K562 (cell line): Measurements from ENCODE around the gene SLC25A5.

Experiments
- ARID3A ChIP-seq: IDR thresholded peaks from 2 replicates; pipeline ENCODE4 v1.6.1; 2012; ENCODE audit warnings: low read depth, low read length, improper control_type of control experiment, borderline replicate concordance
- CTCF ChIP-seq, 3 experiments: IDR thresholded peaks in 2 of 3; conservative IDR thresholded peaks in 1 of 3; 2 replicates each; pipeline ENCODE4 v1.5.1; 2011 to 2012; ENCODE audit warnings: low read length in 3 of 3, mild to moderate bottlenecking in 3 of 3, control low read depth in 2 of 3, improper control_type of control experiment in 1 of 3, inconsistent platforms in 1 of 3, low read depth in 1 of 3, mixed read lengths in 1 of 3, moderate library complexity in 1 of 3; ENCODE audit not compliant: insufficient read depth in 2 of 3
- ELF4 ChIP-seq: fragments of 450-650 bp; formaldehyde crosslinking; IDR thresholded peaks from 2 replicates; pipeline ENCODE4 v1.4.0; 2022; ENCODE audit warnings: missing genetic modification characterization
- EZH2 ChIP-seq: IDR thresholded peaks from 2 replicates; pipeline ENCODE4 v1.6.1; 2012; ENCODE audit warnings: low read depth, mild to moderate bottlenecking, inconsistent platforms, low read length, borderline replicate concordance
- GTF2F1 ChIP-seq: IDR thresholded peaks from 2 replicates; pipeline ENCODE4 v1.6.1; 2011; ENCODE audit warnings: low read depth, low read length, improper control_type of control experiment
- HCFC1 ChIP-seq: IDR thresholded peaks from 2 replicates; pipeline ENCODE4 v1.6.1; 2012; ENCODE audit warnings: low read depth, low read length, improper control_type of control experiment
- HDAC8 ChIP-seq: fragments of 450-650 bp; IDR thresholded peaks from 2 replicates; pipeline ENCODE4 v1.6.1; 2016; ENCODE audit warnings: mild to moderate bottlenecking, missing genetic modification characterization, moderate library complexity, missing compliant biosample characterization
- HNRNPUL1 ChIP-seq: fragments of 200-400 bp; formaldehyde crosslinking; IDR thresholded peaks from 2 replicates; pipeline ENCODE4 v1.6.1; 2017; ENCODE audit warnings: low read length
- SRF ChIP-seq, 2 experiments: fragments of 250-450, 450-650 bp in 1 of 2; sonication (Bioruptor Pico) in 1 of 2; sonication (generic) in 1 of 2; formaldehyde crosslinking; IDR thresholded peaks; 2 replicates each; pipeline versions ENCODE4 v1.5.0 to v1.5.1; 2020 to 2022; ENCODE audit warnings: mild to moderate bottlenecking in 1 of 2, missing genetic modification reagents in 1 of 2
- TEAD4 ChIP-seq, 2 experiments: sonication (generic) in 1 of 2; formaldehyde crosslinking in 1 of 2; IDR thresholded peaks; 2 replicates each; pipeline versions ENCODE4 v1.6.1 to v1.8.0; 2012 to 2022; ENCODE audit warnings: borderline replicate concordance in 1 of 2, inconsistent platforms in 1 of 2, low read length in 1 of 2, mild to moderate bottlenecking in 1 of 2, missing genetic modification reagents in 1 of 2
- TF ChIP-seq, protein P1 (sequence below): sonication (generic); formaldehyde crosslinking; IDR thresholded peaks from 2 replicates; pipeline ENCODE4 v1.9.0; 2022; ENCODE audit warnings: mild to moderate bottlenecking, missing genetic modification reagents

DNA sequence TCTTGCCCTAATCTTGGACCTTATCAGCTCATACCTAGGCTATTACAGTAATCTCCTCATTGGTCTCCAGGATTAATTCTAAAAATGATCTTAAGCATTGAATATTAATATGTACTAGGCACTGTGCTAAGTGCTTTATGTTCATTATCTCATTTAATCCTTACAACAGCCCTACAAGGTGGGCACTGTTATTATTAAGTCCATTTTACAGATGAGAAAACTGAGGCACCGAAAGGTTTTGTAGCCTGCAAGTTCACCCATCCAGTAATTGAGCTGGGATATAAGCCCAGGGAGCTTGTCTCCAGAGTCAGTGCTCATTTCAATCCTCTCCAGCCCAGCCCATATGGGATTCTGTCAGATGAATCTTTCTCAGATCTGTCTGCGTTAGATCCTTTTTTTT lies 48.3 kb upstream of the SLC25A5 start:
- TF ChIP-seq CTCF (IDR thresholded peaks at IDR 0.05 in 2 of 3, conservative IDR thresholded peaks at IDR 0.05 in 1 of 3; ENCODE audit: insufficient read depth in 2 of 3, low read depth in 1 of 3, low read length in 3 of 3) (no peak), SRF (CRISPR knock-in tag; IDR thresholded peaks at IDR 0.05) (no peak), ARID3A (no peak), EZH2 (no peak), HNRNPUL1 (no peak), HDAC8 (tag) (no peak), GTF2F1 (no peak), HCFC1 (no peak), ELF4 (no peak), TEAD4 (IDR thresholded peaks at IDR 0.05; ENCODE audit: low read length) (no peak), TEAD4 (CRISPR knock-in tag; IDR thresholded peaks at IDR 0.05; ENCODE audit: borderline replicate concordance) (no peak)
- TF ChIP-seq, protein P1, sequence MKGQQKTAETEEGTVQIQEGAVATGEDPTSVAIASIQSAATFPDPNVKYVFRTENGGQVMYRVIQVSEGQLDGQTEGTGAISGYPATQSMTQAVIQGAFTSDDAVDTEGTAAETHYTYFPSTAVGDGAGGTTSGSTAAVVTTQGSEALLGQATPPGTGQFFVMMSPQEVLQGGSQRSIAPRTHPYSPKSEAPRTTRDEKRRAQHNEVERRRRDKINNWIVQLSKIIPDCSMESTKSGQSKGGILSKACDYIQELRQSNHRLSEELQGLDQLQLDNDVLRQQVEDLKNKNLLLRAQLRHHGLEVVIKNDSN (CRISPR knock-in tag), result no peak
